Neural cell (in vitro differentiated cells): ENCODE results near the gene TTYH1. TPM values are rescaled to one million over a fixed set of nuclear protein-coding genes. Genes with fewer than 3 reads are reported as not detected.

Source experiments
- H2AFZ ChIP-seq: fragments of 200-600, 300-800 bp; sonication (generic), shearing (Covaris generic); 2 replicates; pipeline ENCODE4 v1.6.0; 2014; ENCODE audit warnings: low read depth, mild to moderate bottlenecking, antibody characterized with exemption, low read length, moderate library complexity
- H3F3A ChIP-seq: fragments of 200-600 bp; shearing (Covaris generic); 2 replicates; pipeline ENCODE4 v1.6.1; 2016; ENCODE audit warnings: mild to moderate bottlenecking, moderate library complexity, mixed read lengths, antibody characterized with exemption, low read length; ENCODE audit not compliant: insufficient read depth, poor library complexity, severe bottlenecking
- H3K27ac ChIP-seq: fragments of 200-600, 300-800 bp; sonication (generic), shearing (Covaris generic); 2 replicates; pipeline ENCODE4 v1.5.1; 2014; ENCODE audit warnings: mild to moderate bottlenecking, low read length, moderate library complexity
- H3K27me3 ChIP-seq: fragments of 300-800, 200-600 bp; sonication (generic), shearing (Covaris generic); 2 replicates; pipeline ENCODE4 v1.6.0; 2014; ENCODE audit warnings: mild to moderate bottlenecking, low read depth, low read length, moderate library complexity; ENCODE audit not compliant: insufficient read depth
- H3K36me3 ChIP-seq: fragments of 300-800, 200-600 bp; sonication (generic), shearing (Covaris generic); 2 replicates; pipeline ENCODE4 v1.5.1; 2014; ENCODE audit warnings: mild to moderate bottlenecking, antibody characterized with exemption, low read length, moderate library complexity; ENCODE audit not compliant: insufficient read depth
- H3K4me2 ChIP-seq: fragments of 300-800, 200-600 bp; sonication (generic), shearing (Covaris generic); 2 replicates; pipeline ENCODE4 v1.6.0; 2014; ENCODE audit warnings: mild to moderate bottlenecking, low read length
- H3K4me3 ChIP-seq: fragments of 300-800, 200-600 bp; sonication (generic), shearing (Covaris generic); 2 replicates; pipeline ENCODE4 v1.5.1; 2014; ENCODE audit warnings: mild to moderate bottlenecking, low read length, moderate library complexity
- H3K79me2 ChIP-seq: fragments of 200-600 bp; shearing (Covaris generic); replicated peaks from 2 replicates; pipeline ENCODE4 v1.6.0; 2014; ENCODE audit warnings: mild to moderate bottlenecking, low read length, moderate library complexity; ENCODE audit not compliant: insufficient read depth
- H3K9ac ChIP-seq: fragments of 300-800, 200-600 bp; sonication (generic), shearing (Covaris generic); 2 replicates; pipeline ENCODE4 v1.6.1; 2016; ENCODE audit warnings: mild to moderate bottlenecking, low read length, mixed read lengths
- H3K9me2 ChIP-seq: fragments of 200-600 bp; shearing (Covaris generic); 2 replicates; pipeline ENCODE4 v1.6.1; 2016; ENCODE audit warnings: mild to moderate bottlenecking, low read length, mixed read lengths; ENCODE audit not compliant: insufficient read depth
- H3K9me3 ChIP-seq: fragments of 200-600, 300-800 bp; sonication (generic), shearing (Covaris generic); 2 replicates; pipeline ENCODE4 v1.6.1; 2016; ENCODE audit warnings: mild to moderate bottlenecking, mixed run types, low read length, moderate library complexity, mixed read lengths
- H4K20me1 ChIP-seq: fragments of 200-600 bp; shearing (Covaris generic); 2 replicates; pipeline ENCODE4 v1.6.1; 2016; ENCODE audit warnings: mild to moderate bottlenecking, mixed run types; ENCODE audit not compliant: insufficient read depth
- CTCF ChIP-seq: fragments of 450-650 bp; IDR thresholded peaks from 2 replicates; pipeline ENCODE4 v1.5.1; 2014; ENCODE audit warnings: antibody characterized with exemption, mild to moderate bottlenecking, moderate library complexity; ENCODE audit not compliant: poor library complexity, severe bottlenecking
- EZH2 ChIP-seq: fragments of 200-600, 300-800 bp; shearing (Covaris generic), sonication (generic); IDR thresholded peaks from 2 replicates; pipeline ENCODE4 v1.6.1; 2014; ENCODE audit warnings: antibody characterized with exemption, low read length, borderline replicate concordance, mild to moderate bottlenecking; ENCODE audit not compliant: insufficient read depth, poor library complexity, severe bottlenecking
- MXI1 ChIP-seq: fragments of 450-650 bp; conservative IDR thresholded peaks from 2 replicates; pipeline ENCODE4 v1.6.1; 2014; ENCODE audit warnings: antibody characterized with exemption, mild to moderate bottlenecking; ENCODE audit not compliant: poor library complexity, severe bottlenecking
- POLR2AphosphoS5 ChIP-seq: IDR thresholded peaks from 2 replicates; pipeline ENCODE4 v1.6.1; 2012
- REST ChIP-seq: IDR thresholded peaks from 2 replicates; pipeline ENCODE4 v1.6.1; 2012; ENCODE audit warnings: borderline replicate concordance
- SMC3 ChIP-seq: fragments of 450-650 bp; conservative IDR thresholded peaks from 2 replicates; pipeline ENCODE4 v1.6.1; 2014; ENCODE audit warnings: antibody characterized with exemption, mild to moderate bottlenecking, moderate library complexity; ENCODE audit not compliant: poor library complexity
- TAF1 ChIP-seq: IDR thresholded peaks from 2 replicates; pipeline ENCODE4 v1.6.1; 2012; ENCODE audit warnings: low read depth
- polyA plus RNA-seq: library from polyadenylated mRNA; depleted of rRNA; stranded (reverse); fragments of >200 nt; gene quantifications from 2 replicates; pipeline ENCODE4 v1.2.3, GENCODE V29; 2014

TTYH1 gene
- polyA plus RNA-seq, 1 donor from 2014 or later, result 36.1 TPM

- no peak for TF ChIP-seq CTCF
- TF ChIP-seq SMC3, result no peak
- TF ChIP-seq POLR2AphosphoS5, result no peak
- no peak for TF ChIP-seq REST
- no peak for TF ChIP-seq MXI1
- Histone ChIP-seq H3K27me3 (peaks cover 11% of the 10 kb centered on the region), H3K9me3 (no peaks in the 10 kb centered on the region), H2AFZ (no peak overlapping the region), H3K4me2 (no peak overlapping the region), H3K36me3 (no peaks in the 10 kb centered on the region), H3K79me2 (no peaks in the 10 kb centered on the region), H3K4me3 (peak overlapping the region; percentile 69), H3F3A (no peaks in the 10 kb centered on the region), H3K9me2 (no peaks in the 10 kb centered on the region), H4K20me1 (no peaks in the 10 kb centered on the region), H3K27ac (no peak overlapping the region), H3K9ac (no peak overlapping the region)
Measured at GRCh38 chr19:54462047-54462654, 46.9 kb downstream of the TTYH1 start.

- no peak overlapping the region for H3K4me2 ChIP-seq
- H3K27ac ChIP-seq, result no peak overlapping the region
- H4K20me1 ChIP-seq, result no peaks in the 10 kb centered on the region
- peak overlapping the region; percentile 69 for H3K4me3 ChIP-seq
- no peaks in the 10 kb centered on the region for H3K9me3 ChIP-seq
- H2AFZ ChIP-seq, result no peak overlapping the region
- H3K27me3 ChIP-seq, result peaks cover 11% of the 10 kb centered on the region
- peak overlapping the region; percentile 64 for H3K9ac ChIP-seq
- no peaks in the 10 kb centered on the region for H3K9me2 ChIP-seq
- no peaks in the 10 kb centered on the region for H3K36me3 ChIP-seq
- H3K79me2 ChIP-seq, result no peaks in the 10 kb centered on the region
- H3F3A ChIP-seq, result no peaks in the 10 kb centered on the region
- no peak for TF ChIP-seq TAF1
- TF ChIP-seq POLR2AphosphoS5, result peak; percentile 8
Measured at GRCh38 chr19:54462655-54463530, 47.6 kb downstream of the TTYH1 start.

- peaks cover 11% of the 10 kb centered on the region for H3K27me3 ChIP-seq
- TF ChIP-seq TAF1 (no peak), POLR2AphosphoS5 (peak; percentile 53), MXI1 (no peak), EZH2 (no peak)
- H3K9me2 ChIP-seq, result no peaks in the 10 kb centered on the region
- H2AFZ ChIP-seq, result no peak within 1 kb of the TSS
- no peak within 1 kb of the TSS for H3K27ac ChIP-seq
- H3K9ac ChIP-seq, result peak within 1 kb of the TSS; percentile 64
- no peaks in the 10 kb centered on the region for H3F3A ChIP-seq
- H3K36me3 ChIP-seq, result no peaks in the 10 kb centered on the region
- no peaks in the 10 kb centered on the region for H3K9me3 ChIP-seq
- no peaks in the 10 kb centered on the region for H3K79me2 ChIP-seq
- H4K20me1 ChIP-seq, result no peaks in the 10 kb centered on the region
- peak within 1 kb of the TSS; percentile 69 for H3K4me3 ChIP-seq
- H3K4me2 ChIP-seq, result no peak within 1 kb of the TSS
Measured at GRCh38 chr19:54463531-54464043, 48.3 kb downstream of the TTYH1 start, which contains the start of gene LENG9. Gene LENG9 (minus strand): TSS chr19:54463778. CDS start chr19:54463526, 252 bp downstream.
